Activated T-helper 2 cell treated with anti-CD3 and anti-CD28 coated beads, Interferon-gamma antibody, Interleukin-2, Interleukin-4, amounts not matched to agents 10 μg/mL and 5 μg/mL and 100 μg/mL, durations not matched to agents 14 hours and 24 hours and 36 hours (primary cell): ENCODE data around the gene SCGB2B2. TPM values are rescaled to one million over a fixed set of nuclear protein-coding genes. Genes with fewer than 3 reads are reported as not detected.
"Not testable (repeated sequence)": the region's sequence is repeated elsewhere in the genome, so short reads cannot be mapped to it uniquely, and the experiment has no call there.

Experiments
- DNase-seq: peaks from one replicate; pipeline ENCODE4 v3.0.0; 2021; ENCODE audit warnings: low spot score
- H3K27ac Mint-ChIP-seq: one replicate; pipeline ENCODE4 v1.8.0; 2021; ENCODE audit warnings: mixed read lengths
- H3K27me3 Mint-ChIP-seq: one replicate; pipeline ENCODE4 v1.8.0; 2021; ENCODE audit warnings: low read depth, mixed read lengths
- H3K36me3 Mint-ChIP-seq: one replicate; pipeline ENCODE4 v1.8.0; 2021; ENCODE audit warnings: low read depth, mixed read lengths
- H3K4me1 Mint-ChIP-seq: one replicate; pipeline ENCODE4 v1.8.0; 2021; ENCODE audit warnings: low read depth, mixed read lengths
- H3K4me3 Mint-ChIP-seq: one replicate; pipeline ENCODE4 v1.8.0; 2021; ENCODE audit warnings: low read depth, mild to moderate bottlenecking, moderate library complexity, mixed read lengths
- H3K9me3 Mint-ChIP-seq: one replicate; pipeline ENCODE4 v1.8.0; 2021; ENCODE audit warnings: mixed read lengths
- intact Hi-C: fragments of 100-400 bp; cut with micrococcal nuclease; formaldehyde crosslinking; loops from one replicate; pipeline ENCODE4 v1.15.1; 2023
- total RNA-seq: library from RNA; stranded (reverse); gene quantifications from 2 replicates; pipeline ENCODE4 v1.2.3, GENCODE V29; 2022

Gene SCGB2B2
- total RNA-seq, 1 donor from 2014 or later = 0.14 TPM

GRCh38 chr19:34667349-34668076, 9.4 kb downstream of the SCGB2B2 start:
- H3K27me3 Mint-ChIP-seq = peaks cover 2% of the 10 kb centered on the region
- H3K9me3 Mint-ChIP-seq = peaks cover 5% of the 10 kb centered on the region
- intact Hi-C loops = no loop called here
- peak overlapping the region; percentile 39 for H3K4me3 Mint-ChIP-seq
- no peaks in the 10 kb centered on the region for H3K36me3 Mint-ChIP-seq
- peaks cover 13% of the 10 kb centered on the region for H3K4me1 Mint-ChIP-seq
- no peak for DNase-seq
- peak overlapping the region; percentile 65 for H3K27ac Mint-ChIP-seq

GRCh38 chr19:34666958-34667265, 10.0 kb downstream of the SCGB2B2 start:
- peak overlapping the region; percentile 65 for H3K27ac Mint-ChIP-seq
- H3K4me1 Mint-ChIP-seq = peaks cover 13% of the 10 kb centered on the region
- no peak for DNase-seq
- H3K9me3 Mint-ChIP-seq = peaks cover 5% of the 10 kb centered on the region
- H3K36me3 Mint-ChIP-seq = no peaks in the 10 kb centered on the region
- no peak overlapping the region for H3K4me3 Mint-ChIP-seq
- intact Hi-C loops = no loop called here
- no peaks in the 10 kb centered on the region for H3K27me3 Mint-ChIP-seq

GRCh38 chr19:34666200-34666957, 10.6 kb downstream of the SCGB2B2 start:
- peaks cover 5% of the 10 kb centered on the region for H3K9me3 Mint-ChIP-seq
- no peaks in the 10 kb centered on the region for H3K27me3 Mint-ChIP-seq
- no peaks in the 10 kb centered on the region for H3K36me3 Mint-ChIP-seq
- H3K4me3 Mint-ChIP-seq = no peak overlapping the region
- H3K4me1 Mint-ChIP-seq = peaks cover 13% of the 10 kb centered on the region
- DNase-seq = no peak
- intact Hi-C loops = no loop called here
- no peak overlapping the region for H3K27ac Mint-ChIP-seq

GRCh38 chr19:34665275-34665674, 11.7 kb downstream of the SCGB2B2 start:
- H3K4me3 Mint-ChIP-seq, H3K27ac Mint-ChIP-seq, intact Hi-C loops, DNase-seq, H3K27me3 Mint-ChIP-seq, H3K36me3 Mint-ChIP-seq, H3K9me3 Mint-ChIP-seq: not testable (repeated sequence)
- H3K4me1 Mint-ChIP-seq = peaks cover 13% of the 10 kb centered on the region

GRCh38 chr19:34664870-34665269, 12.1 kb downstream of the SCGB2B2 start:
- Mint-ChIP-seq H3K9me3 (peaks cover 5% of the 10 kb centered on the region), H3K36me3 (no peaks in the 10 kb centered on the region), H3K4me1 (peaks cover 13% of the 10 kb centered on the region), H3K27me3 (no peaks in the 10 kb centered on the region), H3K27ac (no peak overlapping the region), H3K4me3 (no peak overlapping the region)
- no peak for DNase-seq
- intact Hi-C loops = no loop called here

- intact Hi-C loops = no loop called here
- no peak for DNase-seq
- Mint-ChIP-seq H3K4me3 (no peak overlapping the region), H3K27ac (no peak overlapping the region), H3K36me3 (no peaks in the 10 kb centered on the region), H3K4me1 (peaks cover 13% of the 10 kb centered on the region), H3K9me3 (peaks cover 5% of the 10 kb centered on the region), H3K27me3 (no peaks in the 10 kb centered on the region)
Observed at GRCh38 chr19:34664168-34664567, 12.8 kb downstream of the SCGB2B2 start.

- no peak for DNase-seq
- Mint-ChIP-seq H3K36me3 (no peaks in the 10 kb centered on the region), H3K9me3 (peaks cover 9% of the 10 kb centered on the region), H3K27me3 (no peaks in the 10 kb centered on the region), H3K27ac (no peak overlapping the region), H3K4me3 (no peak overlapping the region), H3K4me1 (peaks cover 13% of the 10 kb centered on the region)
- intact Hi-C loops = no loop called here
Observed at GRCh38 chr19:34662919-34663318, 14.0 kb downstream of the SCGB2B2 start.

- no peak for DNase-seq
- H3K27me3 Mint-ChIP-seq = no peaks in the 10 kb centered on the region
- peaks cover 8% of the 10 kb centered on the region for H3K4me1 Mint-ChIP-seq
- H3K4me3 Mint-ChIP-seq = no peak overlapping the region
- peaks cover 9% of the 10 kb centered on the region for H3K9me3 Mint-ChIP-seq
- H3K27ac Mint-ChIP-seq = no peak overlapping the region
- intact Hi-C loops = no loop called here
- no peaks in the 10 kb centered on the region for H3K36me3 Mint-ChIP-seq
Observed at GRCh38 chr19:34661357-34661756, 15.6 kb downstream of the SCGB2B2 start.

- no peak overlapping the region for H3K4me3 Mint-ChIP-seq
- no peaks in the 10 kb centered on the region for H3K36me3 Mint-ChIP-seq
- no peaks in the 10 kb centered on the region for H3K4me1 Mint-ChIP-seq
- H3K9me3 Mint-ChIP-seq = peaks cover 26% of the 10 kb centered on the region
- intact Hi-C loops = no loop called here
- H3K27ac Mint-ChIP-seq = no peak overlapping the region
- DNase-seq = no peak
- no peaks in the 10 kb centered on the region for H3K27me3 Mint-ChIP-seq
Observed at GRCh38 chr19:34655651-34656050, 21.3 kb downstream of the SCGB2B2 start.

- Mint-ChIP-seq H3K9me3 (peaks cover 28% of the 10 kb centered on the region), H3K4me3 (no peak overlapping the region), H3K27ac (no peak overlapping the region), H3K36me3 (no peaks in the 10 kb centered on the region), H3K27me3 (no peaks in the 10 kb centered on the region), H3K4me1 (no peaks in the 10 kb centered on the region)
- DNase-seq = no peak
- intact Hi-C loops = no loop called here
Observed at GRCh38 chr19:34654796-34655195, 22.2 kb downstream of the SCGB2B2 start.

GRCh38 chr19:34651747-34652146, 25.2 kb downstream of the SCGB2B2 start:
- Mint-ChIP-seq H3K36me3 (no peaks in the 10 kb centered on the region), H3K27ac (no peak overlapping the region), H3K4me1 (no peaks in the 10 kb centered on the region), H3K4me3 (no peak overlapping the region), H3K27me3 (no peaks in the 10 kb centered on the region), H3K9me3 (peaks cover 24% of the 10 kb centered on the region)
- intact Hi-C loops = no loop called here
- no peak for DNase-seq

GRCh38 chr19:34649886-34650543, 26.9 kb downstream of the SCGB2B2 start:
- no peak overlapping the region for H3K4me3 Mint-ChIP-seq
- H3K36me3 Mint-ChIP-seq = no peaks in the 10 kb centered on the region
- intact Hi-C loops = no loop called here
- no peaks in the 10 kb centered on the region for H3K27me3 Mint-ChIP-seq
- no peaks in the 10 kb centered on the region for H3K4me1 Mint-ChIP-seq
- H3K9me3 Mint-ChIP-seq = peaks cover 20% of the 10 kb centered on the region
- H3K27ac Mint-ChIP-seq = no peak overlapping the region
- no peak for DNase-seq

GRCh38 chr19:34645551-34645950, 31.4 kb downstream of the SCGB2B2 start:
- Mint-ChIP-seq H3K9me3 (peaks cover 2% of the 10 kb centered on the region), H3K27me3 (no peaks in the 10 kb centered on the region), H3K4me3 (no peak overlapping the region), H3K27ac (no peak overlapping the region), H3K36me3 (no peaks in the 10 kb centered on the region), H3K4me1 (no peaks in the 10 kb centered on the region)
- intact Hi-C loops = no loop called here
- DNase-seq = no peak
